HepG2 (cell line): ENCODE results near the gene GCLM. TPM values are rescaled to one million over a fixed set of nuclear protein-coding genes. Genes with fewer than 3 reads are reported as not detected.

Experiments
- FOXA3 ChIP-seq: IDR thresholded peaks from 2 replicates; pipeline ENCODE4 v1.6.1; 2016; ENCODE audit warnings: missing genetic modification reagents, missing compliant biosample characterization
- KAT7 ChIP-seq: IDR thresholded peaks from 2 replicates; pipeline ENCODE4 v1.6.1; 2018; ENCODE audit warnings: borderline replicate concordance, missing compliant biosample characterization
- KDM2A ChIP-seq: sonication (generic); formaldehyde crosslinking; IDR thresholded peaks from 2 replicates; pipeline ENCODE4 v1.4.0; 2020; ENCODE audit warnings: low read depth, missing genetic modification reagents, borderline replicate concordance
- PPARG ChIP-seq: conservative IDR thresholded peaks from 2 replicates; pipeline ENCODE4 v1.6.1; 2016; ENCODE audit warnings: missing biosample characterization, missing genetic modification reagents
- SAP130 ChIP-seq: IDR thresholded peaks from 2 replicates; pipeline ENCODE4 v1.6.1; 2016; ENCODE audit warnings: low read depth
- SMAD3 ChIP-seq: sonication (generic); formaldehyde crosslinking; IDR thresholded peaks from 2 replicates; pipeline ENCODE4 v1.4.0; 2020; ENCODE audit warnings: missing genetic modification reagents
- SMC3 ChIP-seq: IDR thresholded peaks from 2 replicates; pipeline ENCODE4 v1.6.1; 2011; ENCODE audit warnings: low read length, improper control_type of control experiment
- STAG1 ChIP-seq: sonication (generic); formaldehyde crosslinking; IDR thresholded peaks from 2 replicates; pipeline ENCODE4 v1.4.0; 2020; ENCODE audit warnings: missing genetic modification reagents
- ZMYM4 ChIP-seq: sonication (generic); formaldehyde crosslinking; IDR thresholded peaks from 2 replicates; pipeline ENCODE4 v1.8.1; 2023; ENCODE audit warnings: mild to moderate bottlenecking, missing genetic modification reagents
- ZNF331 ChIP-seq: sonication (generic); formaldehyde crosslinking; IDR thresholded peaks from 2 replicates; pipeline ENCODE4 v1.4.0; 2020; ENCODE audit warnings: missing genetic modification reagents
- polyA plus RNA-seq, 8 experiments: library from polyadenylated mRNA; depleted of rRNA in 3 of 8; stranded (reverse) in 7 of 8; unstranded in 1 of 8; fragments of >200 nt; fragmentation: Illumina TruSeq in 4 of 8; extraction: Trizol in 4 of 8; gene quantifications; 2 replicates each; pipeline versions ENCODE4 v1.2.1 to v1.2.3, GENCODE V29; 2011 to 2016; ENCODE audit warnings: low read depth in 4 of 8, missing spikeins in 1 of 8, mixed read lengths in 1 of 8; ENCODE audit not compliant: insufficient read depth in 1 of 8
- total RNA-seq, 5 experiments: library from RNA; depleted of rRNA; stranded (reverse); fragments of >200 nt; fragmentation: Illumina TruSeq; extraction: Trizol; gene quantifications; 2 replicates each; pipeline ENCODE4 v1.2.3, GENCODE V29; 2016; ENCODE audit warnings: low read depth in 1 of 5
- TF ChIP-seq, protein P1 (sequence below): IDR thresholded peaks from 2 replicates; pipeline ENCODE4 v1.6.1; 2018; ENCODE audit warnings: missing genetic modification reagents, mild to moderate bottlenecking, missing compliant biosample characterization
- TF ChIP-seq, protein P2 (sequence below): sonication (generic); formaldehyde crosslinking; IDR thresholded peaks from 2 replicates; pipeline ENCODE4 v1.5.0; 2020; ENCODE audit warnings: mild to moderate bottlenecking, missing genetic modification reagents, moderate library complexity
- TF ChIP-seq, protein P3 (sequence below): IDR thresholded peaks from 2 replicates; pipeline ENCODE4 v1.4.0; 2020; ENCODE audit warnings: mild to moderate bottlenecking, missing genetic modification reagents
- TF ChIP-seq, protein P4 (sequence below): sonication (generic); formaldehyde crosslinking; IDR thresholded peaks from 2 replicates; pipeline ENCODE4 v1.4.0; 2020; ENCODE audit warnings: missing genetic modification reagents

Gene GCLM
- total and polyA plus RNA-seq, 2 of the 13 experiments (the other 11 are each of a cell fraction or from before 2014, with no cell fraction given): 8.7 to 29.9 TPM

DNA sequence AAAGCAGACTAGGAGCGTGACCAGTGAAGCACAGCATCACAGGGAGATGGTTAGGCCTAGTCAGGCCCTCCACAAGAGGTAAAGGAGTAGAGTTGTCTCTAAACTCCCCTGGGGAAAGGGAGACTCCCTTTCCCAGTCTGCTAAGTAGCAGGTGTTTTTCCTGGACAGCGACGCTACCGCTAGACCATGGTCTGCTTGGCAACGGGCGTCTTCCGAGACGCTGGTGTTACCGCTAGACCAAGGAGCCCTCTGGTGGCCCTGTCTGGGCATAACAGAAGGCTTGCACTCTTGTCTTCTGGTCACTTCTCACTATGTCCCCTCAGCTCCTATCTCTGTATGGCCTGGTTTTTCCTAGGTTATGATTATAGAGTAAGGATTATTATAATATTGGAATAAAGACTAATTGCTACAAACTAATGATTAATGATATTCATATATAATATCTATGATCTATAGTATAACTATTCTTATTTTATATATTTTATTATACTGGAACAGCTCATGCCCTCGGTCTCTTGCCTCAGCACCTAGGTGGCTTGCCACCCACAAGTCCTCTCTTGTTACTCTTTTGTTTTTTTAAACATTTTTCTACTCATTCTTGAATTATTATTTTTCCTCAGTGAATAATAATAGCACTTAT is 58.4 kb downstream of the GCLM start (continued):
- TF ChIP-seq, protein P1, sequence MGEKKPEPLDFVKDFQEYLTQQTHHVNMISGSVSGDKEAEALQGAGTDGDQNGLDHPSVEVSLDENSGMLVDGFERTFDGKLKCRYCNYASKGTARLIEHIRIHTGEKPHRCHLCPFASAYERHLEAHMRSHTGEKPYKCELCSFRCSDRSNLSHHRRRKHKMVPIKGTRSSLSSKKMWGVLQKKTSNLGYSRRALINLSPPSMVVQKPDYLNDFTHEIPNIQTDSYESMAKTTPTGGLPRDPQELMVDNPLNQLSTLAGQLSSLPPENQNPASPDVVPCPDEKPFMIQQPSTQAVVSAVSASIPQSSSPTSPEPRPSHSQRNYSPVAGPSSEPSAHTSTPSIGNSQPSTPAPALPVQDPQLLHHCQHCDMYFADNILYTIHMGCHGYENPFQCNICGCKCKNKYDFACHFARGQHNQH (CRISPR knock-in tag): peak; percentile 40; the same call in 1 of the 2 replicates
- TF ChIP-seq SAP130 (peak; percentile 39; the same call in 1 of the 2 replicates), FOXA3 (CRISPR knock-in tag) (0 out of 2 replicates have a peak, but pooled peaks have one; percentile 21), SMC3 (peak; percentile 28; the same call in 1 of the 2 replicates), STAG1 (CRISPR knock-in tag) (peak; percentile 86), ZMYM4 (CRISPR knock-in tag) (0 out of 2 replicates have a peak, but pooled peaks have one; percentile 19), KDM2A (peak; percentile 48; the same call in 1 of the 2 replicates), PPARG (CRISPR knock-in tag) (0 out of 2 replicates have a peak, but pooled peaks have one; percentile 23), ZNF331 (0 out of 2 replicates have a peak, but pooled peaks have one; percentile 43), KAT7 (CRISPR knock-in tag) (peak; percentile 56; the same call in 1 of the 2 replicates), SMAD3 (CRISPR knock-in tag) (0 out of 2 replicates have a peak, but pooled peaks have one; percentile 34)
- TF ChIP-seq, protein P2, sequence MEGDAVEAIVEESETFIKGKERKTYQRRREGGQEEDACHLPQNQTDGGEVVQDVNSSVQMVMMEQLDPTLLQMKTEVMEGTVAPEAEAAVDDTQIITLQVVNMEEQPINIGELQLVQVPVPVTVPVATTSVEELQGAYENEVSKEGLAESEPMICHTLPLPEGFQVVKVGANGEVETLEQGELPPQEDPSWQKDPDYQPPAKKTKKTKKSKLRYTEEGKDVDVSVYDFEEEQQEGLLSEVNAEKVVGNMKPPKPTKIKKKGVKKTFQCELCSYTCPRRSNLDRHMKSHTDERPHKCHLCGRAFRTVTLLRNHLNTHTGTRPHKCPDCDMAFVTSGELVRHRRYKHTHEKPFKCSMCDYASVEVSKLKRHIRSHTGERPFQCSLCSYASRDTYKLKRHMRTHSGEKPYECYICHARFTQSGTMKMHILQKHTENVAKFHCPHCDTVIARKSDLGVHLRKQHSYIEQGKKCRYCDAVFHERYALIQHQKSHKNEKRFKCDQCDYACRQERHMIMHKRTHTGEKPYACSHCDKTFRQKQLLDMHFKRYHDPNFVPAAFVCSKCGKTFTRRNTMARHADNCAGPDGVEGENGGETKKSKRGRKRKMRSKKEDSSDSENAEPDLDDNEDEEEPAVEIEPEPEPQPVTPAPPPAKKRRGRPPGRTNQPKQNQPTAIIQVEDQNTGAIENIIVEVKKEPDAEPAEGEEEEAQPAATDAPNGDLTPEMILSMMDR (CRISPR knock-in tag): peak; percentile 75
- TF ChIP-seq, protein P3, sequence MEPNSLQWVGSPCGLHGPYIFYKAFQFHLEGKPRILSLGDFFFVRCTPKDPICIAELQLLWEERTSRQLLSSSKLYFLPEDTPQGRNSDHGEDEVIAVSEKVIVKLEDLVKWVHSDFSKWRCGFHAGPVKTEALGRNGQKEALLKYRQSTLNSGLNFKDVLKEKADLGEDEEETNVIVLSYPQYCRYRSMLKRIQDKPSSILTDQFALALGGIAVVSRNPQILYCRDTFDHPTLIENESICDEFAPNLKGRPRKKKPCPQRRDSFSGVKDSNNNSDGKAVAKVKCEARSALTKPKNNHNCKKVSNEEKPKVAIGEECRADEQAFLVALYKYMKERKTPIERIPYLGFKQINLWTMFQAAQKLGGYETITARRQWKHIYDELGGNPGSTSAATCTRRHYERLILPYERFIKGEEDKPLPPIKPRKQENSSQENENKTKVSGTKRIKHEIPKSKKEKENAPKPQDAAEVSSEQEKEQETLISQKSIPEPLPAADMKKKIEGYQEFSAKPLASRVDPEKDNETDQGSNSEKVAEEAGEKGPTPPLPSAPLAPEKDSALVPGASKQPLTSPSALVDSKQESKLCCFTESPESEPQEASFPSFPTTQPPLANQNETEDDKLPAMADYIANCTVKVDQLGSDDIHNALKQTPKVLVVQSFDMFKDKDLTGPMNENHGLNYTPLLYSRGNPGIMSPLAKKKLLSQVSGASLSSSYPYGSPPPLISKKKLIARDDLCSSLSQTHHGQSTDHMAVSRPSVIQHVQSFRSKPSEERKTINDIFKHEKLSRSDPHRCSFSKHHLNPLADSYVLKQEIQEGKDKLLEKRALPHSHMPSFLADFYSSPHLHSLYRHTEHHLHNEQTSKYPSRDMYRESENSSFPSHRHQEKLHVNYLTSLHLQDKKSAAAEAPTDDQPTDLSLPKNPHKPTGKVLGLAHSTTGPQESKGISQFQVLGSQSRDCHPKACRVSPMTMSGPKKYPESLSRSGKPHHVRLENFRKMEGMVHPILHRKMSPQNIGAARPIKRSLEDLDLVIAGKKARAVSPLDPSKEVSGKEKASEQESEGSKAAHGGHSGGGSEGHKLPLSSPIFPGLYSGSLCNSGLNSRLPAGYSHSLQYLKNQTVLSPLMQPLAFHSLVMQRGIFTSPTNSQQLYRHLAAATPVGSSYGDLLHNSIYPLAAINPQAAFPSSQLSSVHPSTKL: peak; percentile 35; the same call in 1 of the 2 replicates
- TF ChIP-seq, protein P4, sequence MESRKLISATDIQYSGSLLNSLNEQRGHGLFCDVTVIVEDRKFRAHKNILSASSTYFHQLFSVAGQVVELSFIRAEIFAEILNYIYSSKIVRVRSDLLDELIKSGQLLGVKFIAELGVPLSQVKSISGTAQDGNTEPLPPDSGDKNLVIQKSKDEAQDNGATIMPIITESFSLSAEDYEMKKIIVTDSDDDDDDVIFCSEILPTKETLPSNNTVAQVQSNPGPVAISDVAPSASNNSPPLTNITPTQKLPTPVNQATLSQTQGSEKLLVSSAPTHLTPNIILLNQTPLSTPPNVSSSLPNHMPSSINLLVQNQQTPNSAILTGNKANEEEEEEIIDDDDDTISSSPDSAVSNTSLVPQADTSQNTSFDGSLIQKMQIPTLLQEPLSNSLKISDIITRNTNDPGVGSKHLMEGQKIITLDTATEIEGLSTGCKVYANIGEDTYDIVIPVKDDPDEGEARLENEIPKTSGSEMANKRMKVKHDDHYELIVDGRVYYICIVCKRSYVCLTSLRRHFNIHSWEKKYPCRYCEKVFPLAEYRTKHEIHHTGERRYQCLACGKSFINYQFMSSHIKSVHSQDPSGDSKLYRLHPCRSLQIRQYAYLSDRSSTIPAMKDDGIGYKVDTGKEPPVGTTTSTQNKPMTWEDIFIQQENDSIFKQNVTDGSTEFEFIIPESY: peak; percentile 52; the same call in 1 of the 2 replicates
- TF ChIP-seq, all 625 proteins: peak for 25; not testable (repeated sequence) for 600
